ENCODE data around the gene ZNF157.

The ZNF157 gene

GRCh38 chrX:47420962-47421361 is 50.6 kb downstream of the ZNF157 start:
- TF ChIP-seq CTCF (IDR thresholded peaks at IDR 0.05) = no peak
- H3K9me3 ChIP-seq = no peaks in the 10 kb centered on the region
- no peak overlapping the region for H3K27ac ChIP-seq
- H3K36me3 ChIP-seq = no peaks in the 10 kb centered on the region
- no peaks in the 10 kb centered on the region for H3K4me1 ChIP-seq (ENCODE audit: control insufficient read depth in 1 of 2, insufficient read depth in 1 of 2, low read depth in 1 of 2, low read length in 1 of 2)
- no peak overlapping the region for H3K4me3 ChIP-seq (ENCODE audit: low read depth in 1 of 2, low read length in 1 of 2)
- H3K27me3 ChIP-seq = no peaks in the 10 kb centered on the region

- TF ChIP-seq CTCF (IDR thresholded peaks at IDR 0.05) = no peak
- H3K27ac ChIP-seq = no peak overlapping the region
- H3K4me1 ChIP-seq (ENCODE audit: control insufficient read depth in 1 of 2, insufficient read depth in 1 of 2, low read depth in 1 of 2, low read length in 1 of 2) = no peaks in the 10 kb centered on the region
- no peaks in the 10 kb centered on the region for H3K27me3 ChIP-seq
- no peaks in the 10 kb centered on the region for H3K9me3 ChIP-seq
- H3K36me3 ChIP-seq = no peaks in the 10 kb centered on the region
- H3K4me3 ChIP-seq (ENCODE audit: low read depth in 1 of 2, low read length in 1 of 2) = no peak overlapping the region
Observed at GRCh38 chrX:47422444-47422843, 52.1 kb downstream of the ZNF157 start.

GRCh38 chrX:47430925-47431324 is 60.5 kb downstream of the ZNF157 start:
- TF ChIP-seq CTCF (IDR thresholded peaks at IDR 0.05) = no peak

GRCh38 chrX:47446431-47446830 is 76.1 kb downstream of the ZNF157 start:
- TF ChIP-seq CTCF (IDR thresholded peaks at IDR 0.05) = no peak

More at GRCh38 chrX:47430925-47431324, 60.5 kb downstream of the ZNF157 start:
- H3K27me3 ChIP-seq = no peaks in the 10 kb centered on the region
- H3K4me3 ChIP-seq (ENCODE audit: low read depth in 1 of 2, low read length in 1 of 2) = no peak overlapping the region
- H3K9me3 ChIP-seq = no peaks in the 10 kb centered on the region
- no peaks in the 10 kb centered on the region for H3K36me3 ChIP-seq
- H3K4me1 ChIP-seq (ENCODE audit: control insufficient read depth in 1 of 2, insufficient read depth in 1 of 2, low read depth in 1 of 2, low read length in 1 of 2) = no peaks in the 10 kb centered on the region
- no peak overlapping the region for H3K27ac ChIP-seq

GRCh38 chrX:47446971-47447370 is 76.6 kb downstream of the ZNF157 start:
- Histone ChIP-seq H3K27ac (no peak overlapping the region), H3K9me3 (peaks cover 7% of the 10 kb centered on the region), H3K4me1 (ENCODE audit: control insufficient read depth in 1 of 2, insufficient read depth in 1 of 2, low read depth in 1 of 2, low read length in 1 of 2) (no peaks in the 10 kb centered on the region), H3K27me3 (no peaks in the 10 kb centered on the region), H3K36me3 (peaks cover 5% of the 10 kb centered on the region), H3K4me3 (ENCODE audit: low read depth in 1 of 2, low read length in 1 of 2) (no peak overlapping the region)
- TF ChIP-seq CTCF (IDR thresholded peaks at IDR 0.05) = no peak

More at GRCh38 chrX:47446431-47446830, 76.1 kb downstream of the ZNF157 start:
- Histone ChIP-seq H3K4me1 (ENCODE audit: control insufficient read depth in 1 of 2, insufficient read depth in 1 of 2, low read depth in 1 of 2, low read length in 1 of 2) (no peaks in the 10 kb centered on the region), H3K27ac (no peak overlapping the region), H3K36me3 (no peaks in the 10 kb centered on the region), H3K9me3 (peaks cover 7% of the 10 kb centered on the region), H3K4me3 (ENCODE audit: low read depth in 1 of 2, low read length in 1 of 2) (no peak overlapping the region), H3K27me3 (no peaks in the 10 kb centered on the region)

- no peaks in the 10 kb centered on the region for H3K4me1 ChIP-seq (ENCODE audit: control insufficient read depth in 1 of 2, insufficient read depth in 1 of 2, low read depth in 1 of 2, low read length in 1 of 2)
- no peak for TF ChIP-seq CTCF (IDR thresholded peaks at IDR 0.05)
- peaks cover 11% of the 10 kb centered on the region for H3K36me3 ChIP-seq
- no peak overlapping the region for H3K4me3 ChIP-seq (ENCODE audit: low read depth in 1 of 2, low read length in 1 of 2)
- H3K27me3 ChIP-seq = no peaks in the 10 kb centered on the region
- peaks cover 7% of the 10 kb centered on the region for H3K9me3 ChIP-seq
- H3K27ac ChIP-seq = no peak overlapping the region
Observed at GRCh38 chrX:47447607-47448006, 77.2 kb downstream of the ZNF157 start.

Data from neutrophil (primary cell).